Measurements from ENCODE around the gene GRM4. TPM values are rescaled to one million over a fixed set of nuclear protein-coding genes. Genes with fewer than 3 reads are reported as not detected.

The GRM4 gene
- total RNA-seq, 1 donor, result under 0.01 TPM

DNA sequence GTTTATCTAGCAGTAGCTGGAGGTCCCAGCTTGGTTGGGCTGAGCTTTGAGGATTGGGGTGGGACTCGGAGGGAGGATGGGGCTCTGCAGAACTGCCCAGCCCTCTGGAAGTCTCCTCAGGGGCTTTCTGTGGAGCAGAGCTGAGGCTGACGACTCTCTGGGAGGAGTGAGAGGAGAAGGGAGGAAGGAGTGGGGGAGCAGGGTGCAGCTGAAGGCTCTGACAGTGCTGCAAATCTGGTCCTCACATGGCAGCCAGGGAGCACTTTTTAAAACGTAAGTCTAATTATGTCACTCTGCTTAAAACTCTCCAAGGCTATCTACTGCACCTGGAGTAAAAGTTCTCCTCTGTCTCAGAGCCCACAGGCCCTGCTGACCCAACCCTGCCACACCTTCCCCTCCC lies 32.4 kb downstream of the GRM4 start:
- DNase-seq (ENCODE audit: low read depth in 2 of 3, low spot score in 2 of 3), result no peak

DNA sequence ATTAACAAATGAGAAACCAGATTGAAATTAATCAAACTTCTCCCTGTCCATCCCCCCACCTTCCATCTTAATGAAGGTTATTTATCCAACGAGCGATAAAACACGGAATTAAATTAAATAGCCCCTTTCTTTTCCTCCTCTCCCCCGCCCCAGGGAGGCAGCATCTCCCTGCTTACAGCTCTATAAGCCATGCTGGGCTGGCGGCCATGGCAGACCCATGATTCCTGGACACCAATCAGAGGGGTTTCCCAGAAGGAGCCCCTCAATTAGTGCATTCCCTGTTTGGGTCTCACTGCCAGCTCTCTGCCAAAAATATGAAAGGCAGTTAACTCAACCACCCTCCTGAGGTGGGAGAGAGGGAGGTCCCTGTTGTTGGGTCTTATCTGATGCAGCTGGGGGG lies 33.8 kb downstream of the GRM4 start:
- no peak for DNase-seq (ENCODE audit: low read depth in 2 of 3, low spot score in 2 of 3)

DNA sequence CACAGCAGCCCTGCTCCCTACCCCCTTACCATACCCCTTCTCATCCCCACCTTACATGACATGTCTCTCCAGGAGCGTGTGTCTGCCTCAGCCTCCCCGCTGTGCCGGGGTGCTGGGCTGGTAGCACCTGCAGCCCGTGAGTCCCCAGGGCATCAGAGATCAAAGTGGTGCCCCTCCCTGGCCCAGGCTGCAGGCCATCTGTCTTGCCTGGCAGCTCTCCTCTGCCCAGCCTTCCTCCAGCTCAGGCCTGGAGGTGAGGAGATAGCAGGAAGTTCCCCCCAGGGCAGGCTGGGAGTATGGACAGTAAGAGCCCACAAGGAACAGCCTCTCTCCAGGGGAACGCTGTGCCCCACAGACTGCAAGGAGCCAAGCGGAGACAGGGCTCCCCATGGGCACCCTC lies 35.3 kb downstream of the GRM4 start:
- no peak for DNase-seq (ENCODE audit: low read depth in 2 of 3, low spot score in 2 of 3)

DNA sequence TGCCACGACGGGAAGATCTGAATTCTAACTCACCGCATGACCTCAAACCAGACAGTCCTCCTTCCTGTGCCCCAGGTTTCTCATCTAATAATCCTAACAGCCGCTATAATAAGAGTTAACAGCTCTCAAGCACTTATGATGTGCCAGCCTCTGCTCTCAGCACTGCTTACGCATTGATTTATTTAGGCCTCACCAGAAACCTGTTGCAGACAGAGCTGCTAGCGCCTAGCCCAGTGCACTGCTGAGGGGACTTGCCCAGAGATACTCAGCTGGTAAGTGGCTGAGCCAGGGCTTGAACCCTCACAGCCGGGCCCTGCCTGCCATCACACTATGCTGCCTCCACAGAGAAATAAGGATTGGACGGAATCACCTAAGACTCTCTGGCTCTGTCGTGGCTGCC lies 37.7 kb downstream of the GRM4 start:
- DNase-seq (ENCODE audit: low read depth in 2 of 3, low spot score in 2 of 3), result no peak

DNA sequence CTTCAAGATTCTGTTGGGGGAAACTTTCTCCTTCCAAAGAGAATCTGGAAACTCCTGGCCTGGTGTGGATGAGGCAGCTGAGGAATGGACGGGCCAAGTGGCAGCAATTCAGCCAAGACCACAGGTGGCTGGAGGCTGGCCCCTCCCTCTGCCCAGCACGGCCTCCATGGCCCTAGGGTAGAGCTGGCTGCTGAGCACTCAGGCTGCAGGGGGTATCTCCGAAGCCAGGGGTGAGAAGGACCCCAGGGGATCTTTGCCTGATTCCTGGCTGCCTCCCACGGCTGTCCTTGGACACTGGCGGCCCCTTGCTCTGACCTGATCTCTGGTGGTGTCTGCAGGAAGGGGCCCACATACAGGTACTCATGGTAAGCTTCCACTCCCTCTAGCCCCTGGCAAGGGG lies 39.0 kb downstream of the GRM4 start:
- no peak for DNase-seq (ENCODE audit: low read depth in 2 of 3, low spot score in 2 of 3)

DNA sequence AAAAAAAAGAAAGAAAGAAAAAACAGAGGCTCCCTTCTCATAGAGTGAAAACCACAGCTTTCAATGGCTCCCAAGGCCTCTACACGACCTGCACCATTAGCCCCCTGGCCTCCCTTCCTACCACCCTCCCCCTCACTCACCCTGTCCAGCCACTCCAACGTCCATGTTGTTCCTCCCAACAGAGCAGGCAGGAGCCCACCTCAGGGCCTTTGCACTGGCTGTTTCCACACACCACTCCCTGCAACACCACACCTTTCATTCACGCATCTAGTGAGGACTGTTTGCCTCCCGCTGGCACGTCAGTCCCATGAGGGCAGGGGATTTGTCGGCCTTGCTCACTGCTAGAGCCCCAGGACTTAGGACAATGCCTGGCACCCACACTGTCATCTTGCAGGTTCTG lies 39.5 kb downstream of the GRM4 start:
- DNase-seq (ENCODE audit: low read depth in 2 of 3, low spot score in 2 of 3), result no peak

DNA sequence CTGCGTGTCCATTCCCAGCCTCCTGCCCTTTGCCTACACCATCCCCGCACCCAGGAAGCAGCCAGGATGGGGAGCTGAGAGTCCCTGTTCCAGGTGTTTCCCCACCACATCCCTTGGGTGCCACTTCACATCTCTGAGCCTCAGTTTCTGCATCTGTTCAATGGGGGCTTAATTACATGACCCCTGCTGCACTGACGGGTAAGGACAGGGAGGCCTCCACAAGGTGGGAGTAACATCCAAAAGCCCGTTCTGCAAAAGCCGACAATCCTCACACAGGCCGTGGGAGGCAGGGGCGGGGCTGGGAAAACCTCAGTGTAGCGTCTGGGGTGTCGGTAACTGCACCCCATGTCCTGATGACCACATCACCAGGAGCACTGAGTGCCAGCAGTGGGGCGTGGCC lies 41.3 kb downstream of the GRM4 start:
- no peak for DNase-seq (ENCODE audit: low read depth in 2 of 3, low spot score in 2 of 3)

DNA sequence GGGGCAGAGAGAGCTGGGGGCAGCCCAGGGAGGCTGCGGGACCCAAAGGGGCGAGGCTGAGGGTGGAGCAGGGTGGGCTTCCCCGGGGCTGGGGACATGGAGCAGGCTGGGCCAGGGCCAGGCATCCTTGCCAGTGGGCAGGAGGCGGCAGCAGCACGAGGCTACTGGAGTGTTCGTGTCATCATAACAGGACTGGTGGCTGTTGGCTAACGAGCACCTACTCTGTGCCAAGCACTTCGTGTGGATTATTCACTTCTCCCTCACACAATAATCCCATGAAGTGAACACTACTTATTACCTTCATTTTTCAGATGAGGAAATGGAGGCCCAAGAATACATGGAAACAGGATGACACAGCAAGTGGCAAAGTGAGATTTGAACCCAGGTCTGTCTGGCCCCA lies 41.7 kb downstream of the GRM4 start:
- DNase-seq (ENCODE audit: low read depth in 2 of 3, low spot score in 2 of 3), result no peak

DNA sequence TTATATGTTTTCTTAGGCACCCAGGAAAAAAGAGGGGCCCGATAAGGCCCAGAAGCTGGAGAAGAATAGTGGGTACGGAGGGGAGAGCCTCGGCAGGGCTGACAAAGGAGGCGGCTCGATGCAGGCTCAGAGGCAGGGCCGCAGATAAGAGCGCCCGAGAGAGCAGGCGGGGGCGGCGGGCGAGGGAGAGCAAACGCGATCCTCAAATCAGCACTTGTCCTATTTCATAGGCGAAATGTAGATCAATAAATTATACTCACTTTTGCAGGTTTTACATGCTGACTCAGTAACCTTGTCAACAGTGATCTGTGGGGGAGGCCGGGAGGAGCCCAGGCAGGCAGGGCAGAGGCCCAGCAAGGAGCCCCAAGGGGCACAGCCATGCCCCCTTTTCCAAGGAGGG lies 42.6 kb downstream of the GRM4 start:
- DNase-seq (ENCODE audit: low read depth in 2 of 3, low spot score in 2 of 3), result no peak

DNA sequence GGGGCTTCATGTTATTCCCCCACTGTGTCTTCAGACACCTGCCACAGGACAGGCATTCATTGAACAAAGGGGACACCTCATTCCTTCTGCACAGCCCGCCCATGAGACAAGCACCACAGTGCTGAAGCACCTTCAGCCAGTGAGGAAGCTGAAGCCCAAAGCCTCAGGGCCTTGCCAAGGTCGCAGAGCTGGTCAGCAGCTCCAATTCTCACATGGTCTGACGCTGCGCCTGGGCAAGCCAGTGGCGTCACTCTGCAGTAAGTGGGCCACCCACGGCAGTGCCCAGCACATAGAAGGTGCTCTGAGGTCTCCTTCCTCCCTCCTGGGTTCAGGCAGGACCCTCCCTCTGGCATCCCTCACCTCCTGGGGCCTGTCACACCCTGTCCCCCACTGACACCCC lies 43.2 kb downstream of the GRM4 start:
- no peak for DNase-seq (ENCODE audit: low read depth in 2 of 3, low spot score in 2 of 3)

DNA sequence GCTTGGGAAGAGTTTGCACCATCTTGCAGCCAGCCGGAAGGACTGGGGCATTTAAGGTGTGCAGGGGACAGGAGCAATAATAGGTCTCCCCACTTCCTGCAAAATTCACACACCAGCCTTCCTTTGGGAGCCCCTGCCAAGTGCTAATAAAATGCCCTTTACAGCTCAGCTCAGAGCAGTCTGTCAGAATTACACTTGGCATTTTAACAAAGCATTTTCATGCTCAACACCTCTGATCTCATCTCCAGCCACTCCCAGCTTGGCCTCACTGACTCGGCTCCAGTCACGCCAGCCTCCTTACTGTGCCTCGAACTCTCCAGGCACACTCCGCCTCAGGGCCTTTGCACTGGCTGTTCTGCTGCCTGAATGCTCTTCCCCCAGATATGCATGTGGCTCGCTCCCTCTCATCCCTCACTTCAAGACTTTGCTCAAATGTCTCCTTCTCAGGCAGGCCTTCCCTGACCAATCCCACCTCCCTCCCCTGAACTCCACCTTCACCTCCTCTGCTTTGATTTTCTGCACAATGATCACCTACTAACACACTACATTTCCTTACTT lies 43.7 kb downstream of the GRM4 start:
- no peak for DNase-seq (ENCODE audit: low read depth in 2 of 3, low spot score in 2 of 3)

DNA sequence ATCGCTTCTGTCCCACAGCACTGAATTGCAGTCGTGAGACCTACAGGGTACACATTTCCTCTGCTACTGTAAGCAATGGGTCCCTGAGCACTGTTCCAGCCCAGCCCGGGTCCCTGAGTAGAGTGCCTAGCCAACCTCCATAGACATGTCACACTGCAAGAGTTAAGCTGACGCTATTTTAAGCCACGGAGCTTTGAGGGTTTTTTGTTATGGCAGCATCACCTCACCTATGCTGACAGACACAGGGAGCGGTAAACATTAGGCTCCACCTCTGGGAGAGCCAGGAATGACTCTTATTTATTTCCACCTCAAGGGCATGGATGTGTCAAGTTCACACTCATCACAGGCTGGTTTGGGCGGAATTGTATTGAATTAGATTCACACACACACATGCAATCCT lies 45.1 kb downstream of the GRM4 start:
- no peak for DNase-seq (ENCODE audit: low read depth in 2 of 3, low spot score in 2 of 3)

DNA sequence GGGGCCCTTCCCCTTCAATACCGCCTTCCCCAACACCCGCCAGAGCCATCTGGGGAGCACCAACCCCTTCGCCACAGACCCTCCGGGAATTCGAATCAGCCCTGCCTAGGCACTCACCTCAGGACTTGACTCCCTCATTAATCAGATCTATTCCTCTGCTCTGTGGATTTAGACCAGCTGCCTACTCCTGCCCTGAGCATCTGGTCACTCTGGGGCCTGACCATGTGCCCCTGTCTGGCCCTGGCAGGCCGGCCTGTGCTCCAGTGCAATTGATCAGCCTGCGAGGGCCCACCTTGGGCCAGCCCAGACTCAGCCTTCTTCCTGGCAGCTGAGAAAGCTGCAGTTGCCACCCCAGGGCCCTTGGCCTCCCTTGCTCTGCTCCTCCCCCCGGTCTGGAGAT lies 46.0 kb downstream of the GRM4 start:
- no peak for DNase-seq (ENCODE audit: low read depth in 2 of 3, low spot score in 2 of 3)

DNA sequence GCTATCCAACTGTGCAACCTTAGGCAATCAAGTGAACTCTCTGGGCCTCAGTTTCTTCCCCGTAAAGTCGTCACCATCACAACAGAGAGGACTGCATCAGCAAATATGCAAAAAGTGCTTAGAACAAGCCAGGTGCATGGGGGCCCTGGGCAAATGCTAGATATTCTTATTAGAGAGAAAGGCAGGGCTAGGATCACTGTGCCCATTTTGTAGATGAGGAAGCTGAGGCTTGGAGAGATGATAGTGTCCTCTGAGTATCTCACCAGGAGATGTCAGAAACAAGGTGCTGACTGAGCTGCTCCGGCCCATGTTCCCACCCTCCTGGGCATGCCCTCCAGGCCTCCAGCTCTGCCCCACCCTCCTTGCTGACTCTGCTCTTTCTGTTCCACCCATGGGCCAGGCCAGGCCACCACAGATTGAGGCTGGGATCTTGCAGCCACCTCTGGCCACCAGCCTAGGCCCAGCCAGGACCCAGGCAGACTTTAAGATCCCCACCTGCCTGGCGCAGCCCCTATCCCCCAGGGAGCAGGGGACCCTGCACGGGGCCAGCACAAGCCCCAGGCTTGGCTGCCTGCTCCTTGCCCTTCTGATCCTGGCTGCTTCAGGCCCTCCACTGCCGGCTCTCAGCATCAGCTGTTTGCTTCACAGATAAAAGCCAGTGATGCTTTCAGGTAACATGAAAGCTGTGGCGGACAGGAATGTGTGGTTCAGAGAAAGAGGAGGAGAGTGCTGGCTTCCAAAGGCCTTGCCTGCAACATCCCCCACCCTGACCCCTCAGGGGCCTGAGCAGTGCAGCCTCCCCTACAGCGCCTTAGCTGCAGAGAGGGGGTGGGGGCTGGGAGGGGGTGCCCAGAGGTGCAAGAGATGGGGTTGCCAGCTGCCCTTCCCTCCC lies 47.6 kb downstream of the GRM4 start:
- no peak for DNase-seq (ENCODE audit: low read depth in 2 of 3, low spot score in 2 of 3)

DNA sequence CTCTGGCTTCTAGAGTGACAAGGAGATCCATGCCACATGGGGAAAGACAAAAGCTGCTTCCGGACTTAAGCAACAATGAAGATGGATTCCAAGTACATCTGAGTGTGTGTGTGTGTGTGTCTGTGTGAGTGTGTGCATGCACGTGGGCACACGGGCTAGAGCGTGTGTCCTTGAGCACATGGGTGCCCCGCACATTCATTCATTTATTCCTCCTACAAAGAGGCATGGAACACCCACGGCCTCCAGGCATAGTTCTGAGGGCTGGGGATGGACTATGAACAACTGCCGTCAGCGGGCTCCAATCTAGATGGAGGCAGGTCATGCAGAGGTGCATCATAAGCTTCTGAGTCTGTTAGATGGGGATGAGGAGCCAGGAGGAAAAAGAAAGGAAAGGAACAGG lies 49.1 kb downstream of the GRM4 start:
- DNase-seq (ENCODE audit: low read depth in 2 of 3, low spot score in 2 of 3), result no peak

DNA sequence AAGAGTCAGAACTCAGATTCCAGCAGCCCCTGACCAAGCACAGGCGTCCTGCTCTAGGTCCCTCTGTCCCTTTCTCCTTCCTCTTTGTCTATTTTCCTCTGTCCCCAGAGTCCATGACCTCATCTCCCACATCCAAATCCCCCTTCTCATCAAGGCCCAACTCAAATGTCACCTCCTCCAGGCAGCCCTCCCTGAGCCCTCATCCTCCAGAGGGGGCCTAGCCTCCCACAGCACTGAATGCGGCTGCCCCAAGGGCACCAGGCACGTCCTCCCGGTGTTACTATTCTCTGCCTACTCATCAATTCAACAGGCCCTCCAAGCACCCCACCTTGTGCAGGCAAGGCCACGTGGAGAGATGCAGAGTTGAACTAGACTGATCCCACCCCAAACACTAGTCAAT lies 49.7 kb downstream of the GRM4 start:
- DNase-seq (ENCODE audit: low read depth in 2 of 3, low spot score in 2 of 3), result no peak

DNA sequence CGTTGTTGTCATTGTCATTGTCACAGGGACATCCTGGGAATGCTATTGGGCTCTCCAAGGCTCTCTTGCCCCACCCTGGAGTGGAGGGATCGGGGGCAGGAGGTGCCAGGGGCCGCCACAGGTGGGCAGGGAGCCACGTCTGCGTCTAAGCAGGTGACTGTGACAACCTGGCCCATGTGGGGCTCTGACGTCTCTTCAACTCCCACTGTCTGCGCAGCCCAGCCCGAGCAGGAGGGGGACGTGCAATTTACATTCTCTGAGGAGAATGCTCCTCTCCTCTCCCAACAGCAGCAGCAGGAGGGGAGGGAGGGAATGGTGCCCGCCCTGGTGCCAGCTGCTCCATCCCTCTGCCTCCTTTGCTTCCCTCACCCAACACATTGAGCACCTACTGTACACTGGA lies 50.1 kb downstream of the GRM4 start:
- DNase-seq (ENCODE audit: low read depth in 2 of 3, low spot score in 2 of 3), result no peak

DNA sequence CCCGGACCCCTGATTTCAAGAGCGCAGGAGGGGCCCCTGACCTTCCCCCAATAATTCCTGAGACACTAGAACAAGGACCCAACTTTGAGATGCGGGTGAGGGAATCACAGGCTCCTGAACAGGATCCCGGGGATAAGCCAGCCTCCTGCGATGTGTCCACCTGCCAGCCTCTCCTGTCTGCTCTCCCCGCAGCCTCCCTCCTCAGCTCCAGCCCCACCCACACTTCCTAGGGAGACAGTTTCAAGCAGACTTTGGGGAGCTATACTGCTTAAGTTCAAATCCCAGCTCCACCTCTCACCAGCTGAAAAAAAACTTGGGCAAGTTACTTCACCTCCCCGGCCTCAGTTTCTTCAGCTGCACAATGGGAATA lies 50.8 kb downstream of the GRM4 start:
- no peak for DNase-seq (ENCODE audit: low read depth in 2 of 3, low spot score in 2 of 3)

DNA sequence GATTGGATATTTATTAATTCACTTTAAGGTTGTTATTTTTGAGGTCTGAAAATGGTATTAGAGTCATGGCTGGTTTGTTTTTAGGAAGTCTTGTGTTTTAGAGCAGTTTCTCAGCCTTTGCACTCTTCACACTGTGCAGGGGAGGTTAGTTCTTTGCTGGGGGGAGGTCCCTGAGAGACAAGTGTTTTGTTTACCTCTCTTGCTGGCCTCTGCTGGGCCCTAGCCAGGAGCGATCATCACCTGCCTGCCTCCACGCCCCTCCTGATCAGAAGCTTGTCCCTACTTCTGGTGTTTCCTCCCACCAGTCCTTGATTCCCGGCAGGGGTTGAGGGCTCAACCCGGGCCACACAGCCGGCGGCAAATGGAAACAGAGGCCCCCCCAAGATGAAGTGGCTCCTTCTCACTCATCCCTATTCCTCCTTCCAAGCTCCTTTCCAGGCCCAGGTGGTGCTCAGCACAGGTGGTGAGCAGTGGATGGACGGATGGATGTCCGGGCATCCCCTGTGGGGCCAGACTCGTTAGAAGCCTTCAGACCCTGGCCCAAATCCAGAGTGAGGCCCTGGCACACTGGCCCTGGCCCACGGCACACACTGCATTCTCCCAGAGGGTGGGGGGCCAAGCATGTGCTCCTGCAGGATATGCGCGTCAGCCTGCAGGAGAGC lies 51.3 kb downstream of the GRM4 start:
- DNase-seq (ENCODE audit: low read depth in 2 of 3, low spot score in 2 of 3), result no peak

DNA sequence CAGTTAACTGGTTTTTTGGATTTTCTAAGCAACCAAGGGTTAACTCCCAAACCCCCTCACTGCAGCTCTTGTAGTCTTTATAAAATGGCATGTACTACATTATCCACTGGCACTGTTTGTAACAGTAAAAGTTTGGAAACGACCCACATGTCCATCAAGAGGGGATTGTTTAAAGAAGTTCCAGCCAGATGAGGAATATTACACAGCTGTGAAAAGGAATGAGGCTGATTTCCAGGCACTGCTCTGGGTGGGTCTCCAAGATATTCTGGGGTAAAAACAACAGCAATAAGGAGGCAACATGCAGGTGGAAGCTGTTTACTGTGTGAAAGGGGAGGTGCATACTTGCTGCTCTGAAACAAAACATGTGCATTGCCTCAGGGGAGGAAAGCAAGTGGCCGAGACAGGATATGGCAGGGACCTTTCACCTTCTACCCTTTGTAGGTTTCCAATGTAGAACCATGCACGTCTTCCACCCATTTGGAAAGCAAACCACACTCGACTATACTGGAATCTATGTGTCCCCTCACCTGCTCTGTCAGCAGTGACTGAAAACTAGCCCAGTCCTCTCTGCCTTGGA lies 51.9 kb downstream of the GRM4 start:
- no peak for DNase-seq (ENCODE audit: low read depth in 2 of 3, low spot score in 2 of 3)

DNA sequence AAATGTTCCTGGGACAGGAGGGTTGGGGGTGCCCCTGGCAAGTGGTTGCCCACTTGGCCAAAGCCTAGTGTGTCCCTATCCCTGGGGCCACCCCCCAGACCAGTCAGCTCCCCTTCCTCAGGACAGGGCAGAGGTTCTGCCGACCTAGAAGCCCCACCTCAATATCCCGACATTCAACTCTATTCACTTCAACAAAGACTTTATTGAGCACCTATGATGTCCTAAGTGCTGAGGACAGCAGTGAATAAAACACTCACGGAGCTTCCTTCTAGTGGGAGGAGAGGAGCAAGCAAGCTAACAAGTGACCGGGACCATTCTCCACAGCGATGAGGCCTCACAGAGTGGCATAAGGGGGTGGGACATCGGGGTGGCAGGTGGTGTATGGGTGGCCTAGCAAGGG lies 52.7 kb downstream of the GRM4 start:
- DNase-seq (ENCODE audit: low read depth in 2 of 3, low spot score in 2 of 3), result no peak

DNA sequence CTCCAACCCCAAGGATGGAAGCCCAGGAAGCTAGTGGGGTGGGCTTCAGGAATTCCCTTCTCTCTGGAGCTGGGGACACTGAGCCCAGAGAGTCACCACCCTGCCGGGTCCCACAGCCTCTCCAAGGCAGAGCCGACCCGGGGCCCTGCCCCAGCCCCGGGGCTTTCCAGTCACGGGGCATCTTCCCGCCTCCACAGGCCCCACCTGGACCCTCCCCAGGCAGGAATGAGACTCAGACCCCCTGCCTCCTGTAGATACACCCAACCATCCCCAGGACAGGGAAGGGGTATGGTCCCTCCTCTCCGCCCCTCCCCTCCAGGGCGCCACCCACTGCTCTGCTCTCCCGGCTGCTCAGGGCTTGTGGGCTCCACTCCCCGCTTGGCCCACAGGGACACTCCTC lies 53.3 kb downstream of the GRM4 start:
- no peak for DNase-seq (ENCODE audit: low read depth in 2 of 3, low spot score in 2 of 3)

Data from hematopoietic multipotent progenitor cell (in vitro differentiated cells).